K562 (cell line): ENCODE measurements around the gene SYNPO. TPM values are rescaled to one million over a fixed set of nuclear protein-coding genes. Genes with fewer than 3 reads are reported as not detected.

Experiments used
- CBFA2T3 ChIP-seq: fragments of 450-650 bp; IDR thresholded peaks from 2 replicates; pipeline ENCODE4 v1.6.1; 2017
- FOXA3 ChIP-seq, 2 experiments: fragments of 450-650 bp in 1 of 2; sonication (generic) in 1 of 2; formaldehyde crosslinking; IDR thresholded peaks in 1 of 2; conservative IDR thresholded peaks in 1 of 2; 2 replicates each; pipeline versions ENCODE4 v1.4.0 to v1.8.0; 2020 to 2022; ENCODE audit warnings: mild to moderate bottlenecking in 2 of 2, missing genetic modification reagents in 1 of 2
- GTF2E2 ChIP-seq: fragments of 200-800 bp; sonication (Bioruptor generic); IDR thresholded peaks from 2 replicates; pipeline ENCODE4 v1.6.1; 2016; ENCODE audit warnings: missing genetic modification characterization, missing compliant biosample characterization
- HDAC2 ChIP-seq: fragments of 450-650 bp; IDR thresholded peaks from 2 replicates; pipeline ENCODE4 v1.6.1; 2016; ENCODE audit warnings: mild to moderate bottlenecking
- HDGF ChIP-seq: fragments of 450-650 bp; IDR thresholded peaks from 2 replicates; pipeline ENCODE4 v1.6.1; 2016
- LEF1 ChIP-seq: fragments of 450-650 bp; IDR thresholded peaks from 2 replicates; pipeline ENCODE4 v1.6.1; 2016; ENCODE audit warnings: mild to moderate bottlenecking
- MEIS2 ChIP-seq: fragments of 450-650 bp; IDR thresholded peaks from 2 replicates; pipeline ENCODE4 v1.6.1; 2014; ENCODE audit warnings: mild to moderate bottlenecking; ENCODE audit not compliant: partially characterized antibody
- RBM25 ChIP-seq: fragments of 200-400 bp; formaldehyde crosslinking; IDR thresholded peaks from 2 replicates; pipeline ENCODE4 v1.6.1; 2018; ENCODE audit warnings: low read length, low read depth, moderate library complexity; ENCODE audit not compliant: severe bottlenecking
- RFX5 ChIP-seq: IDR thresholded peaks from 2 replicates; pipeline ENCODE4 v1.6.1; 2011; ENCODE audit warnings: low read depth, mild to moderate bottlenecking, improper control_type of control experiment, low read length
- SNIP1 ChIP-seq: fragments of 450-650 bp; IDR thresholded peaks from 2 replicates; pipeline ENCODE4 v1.7.1; 2017; ENCODE audit warnings: low read depth, mild to moderate bottlenecking
- ZNF175 ChIP-seq: fragments of 200-800 bp; sonication (Bioruptor generic); IDR thresholded peaks from 2 replicates; pipeline ENCODE4 v1.6.1; 2016; ENCODE audit warnings: low read depth, mild to moderate bottlenecking, missing genetic modification characterization, missing compliant biosample characterization
- ZNF668 ChIP-seq: fragments of 250-450 bp; sonication (Bioruptor Pico); IDR thresholded peaks from 2 replicates; pipeline ENCODE4 v1.8.0; 2022; ENCODE audit warnings: mild to moderate bottlenecking, inconsistent platforms
- ZNF699 ChIP-seq: fragments of 250-450 bp; sonication (Bioruptor Pico); IDR thresholded peaks from 2 replicates; pipeline ENCODE4 v1.8.0; 2021; ENCODE audit warnings: mild to moderate bottlenecking, moderate library complexity; ENCODE audit not compliant: insufficient replicate concordance
- polyA plus RNA-seq, 8 experiments: library from polyadenylated mRNA; depleted of rRNA in 4 of 8; stranded (reverse) in 5 of 8; unstranded in 3 of 8; fragments of >200 nt; fragmentation: Nextera tagmentation in 2 of 8; fragmentation: Illumina TruSeq in 1 of 8; extraction: Ambion mirVana in 2 of 8; extraction: Trizol in 1 of 8; gene quantifications; 2 replicates each; pipeline versions ENCODE4 v1.2.1 to v1.2.3, GENCODE V29; 2011 to 2014; ENCODE audit warnings: inconsistent platforms in 1 of 8, missing spikeins in 1 of 8
- total RNA-seq, 7 experiments: library from RNA; depleted of rRNA in 6 of 7; stranded (reverse); fragments of >200 nt in 6 of 7; fragmentation: Illumina TruSeq in 2 of 7; extraction: Trizol in 2 of 7; gene quantifications; 2 replicates each; pipeline versions ENCODE4 v1.2.1 to v1.2.3, GENCODE V29; 2011 to 2021; ENCODE audit warnings: low replicate concordance in 1 of 7
- TF ChIP-seq, protein P1 (sequence below): sonication (generic); formaldehyde crosslinking; IDR thresholded peaks from 2 replicates; pipeline ENCODE4 v1.8.0; 2022; ENCODE audit warnings: mild to moderate bottlenecking, missing genetic modification reagents
- TF ChIP-seq, protein P2 (sequence below): fragments of 450-650 bp; formaldehyde crosslinking; IDR thresholded peaks from 2 replicates; pipeline ENCODE4 v1.4.0; 2022; ENCODE audit warnings: mild to moderate bottlenecking, moderate library complexity
- TF ChIP-seq, protein P3 (sequence below): fragments of 250-450 bp; sonication (Bioruptor Pico); IDR thresholded peaks from 2 replicates; pipeline ENCODE4 v1.8.0; 2021; ENCODE audit warnings: mild to moderate bottlenecking, moderate library complexity
- TF ChIP-seq, protein P4 (sequence below): IDR thresholded peaks from 3 replicates; pipeline ENCODE4 v1.6.1; 2011; ENCODE audit warnings: borderline replicate concordance, mild to moderate bottlenecking, moderate library complexity; ENCODE audit not compliant: insufficient read length; ENCODE audit errors: extremely low read depth
- TF ChIP-seq, protein P5 (sequence below): fragments of 250-450 bp; sonication (Bioruptor Pico); IDR thresholded peaks from 2 replicates; pipeline ENCODE4 v1.4.0; 2020; ENCODE audit warnings: mild to moderate bottlenecking

The SYNPO gene
- total and polyA plus RNA-seq, 9 of the 15 experiments (the other 6 are each of a cell fraction or from before 2014, with no cell fraction given) = 0.01 to 0.31 (median 0.03) TPM; not detected in 4

DNA sequence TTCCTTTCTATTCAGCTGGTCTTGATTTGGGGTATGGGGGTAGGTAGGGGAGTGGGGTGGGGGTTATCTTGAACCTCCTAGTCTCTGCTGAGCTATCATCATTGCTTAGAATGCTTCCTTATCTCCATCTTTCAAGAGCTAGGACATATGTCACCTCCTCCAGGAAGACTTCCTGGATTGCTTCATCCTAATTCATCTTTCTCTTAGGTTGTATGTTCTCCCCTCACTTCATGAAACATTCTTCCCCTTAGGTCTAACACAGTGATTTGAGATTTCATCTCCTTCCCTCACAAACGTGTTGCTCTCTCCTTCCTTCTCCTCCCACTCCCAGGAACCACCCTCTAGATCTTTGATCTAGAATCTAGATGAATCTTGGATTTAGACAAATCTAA lies 2.4 kb upstream of the SYNPO start (continued):
- TF ChIP-seq SNIP1 (no peak), LEF1 (no peak), HDAC2 (peak; percentile 27; the same call in 1 of the 2 replicates), FOXA3 (CRISPR knock-in tag; conservative IDR thresholded peaks at IDR 0.05 in 1 of 2, IDR thresholded peaks at IDR 0.05 in 1 of 2) (no peak), MEIS2 (no peak), RFX5 (no peak), HDGF (no peak), ZNF175 (CRISPR knock-in tag) (no peak), ZNF699 (CRISPR knock-in tag) (no peak), ZNF668 (CRISPR knock-in tag) (no peak), RBM25 (peak; percentile 97), CBFA2T3 (no peak), GTF2E2 (tag) (no peak)
- TF ChIP-seq, protein P1, sequence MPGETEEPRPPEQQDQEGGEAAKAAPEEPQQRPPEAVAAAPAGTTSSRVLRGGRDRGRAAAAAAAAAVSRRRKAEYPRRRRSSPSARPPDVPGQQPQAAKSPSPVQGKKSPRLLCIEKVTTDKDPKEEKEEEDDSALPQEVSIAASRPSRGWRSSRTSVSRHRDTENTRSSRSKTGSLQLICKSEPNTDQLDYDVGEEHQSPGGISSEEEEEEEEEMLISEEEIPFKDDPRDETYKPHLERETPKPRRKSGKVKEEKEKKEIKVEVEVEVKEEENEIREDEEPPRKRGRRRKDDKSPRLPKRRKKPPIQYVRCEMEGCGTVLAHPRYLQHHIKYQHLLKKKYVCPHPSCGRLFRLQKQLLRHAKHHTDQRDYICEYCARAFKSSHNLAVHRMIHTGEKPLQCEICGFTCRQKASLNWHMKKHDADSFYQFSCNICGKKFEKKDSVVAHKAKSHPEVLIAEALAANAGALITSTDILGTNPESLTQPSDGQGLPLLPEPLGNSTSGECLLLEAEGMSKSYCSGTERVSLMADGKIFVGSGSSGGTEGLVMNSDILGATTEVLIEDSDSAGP (CRISPR knock-in tag) = no peak
- TF ChIP-seq, protein P2, sequence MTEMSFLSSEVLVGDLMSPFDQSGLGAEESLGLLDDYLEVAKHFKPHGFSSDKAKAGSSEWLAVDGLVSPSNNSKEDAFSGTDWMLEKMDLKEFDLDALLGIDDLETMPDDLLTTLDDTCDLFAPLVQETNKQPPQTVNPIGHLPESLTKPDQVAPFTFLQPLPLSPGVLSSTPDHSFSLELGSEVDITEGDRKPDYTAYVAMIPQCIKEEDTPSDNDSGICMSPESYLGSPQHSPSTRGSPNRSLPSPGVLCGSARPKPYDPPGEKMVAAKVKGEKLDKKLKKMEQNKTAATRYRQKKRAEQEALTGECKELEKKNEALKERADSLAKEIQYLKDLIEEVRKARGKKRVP = no peak
- TF ChIP-seq, protein P3, sequence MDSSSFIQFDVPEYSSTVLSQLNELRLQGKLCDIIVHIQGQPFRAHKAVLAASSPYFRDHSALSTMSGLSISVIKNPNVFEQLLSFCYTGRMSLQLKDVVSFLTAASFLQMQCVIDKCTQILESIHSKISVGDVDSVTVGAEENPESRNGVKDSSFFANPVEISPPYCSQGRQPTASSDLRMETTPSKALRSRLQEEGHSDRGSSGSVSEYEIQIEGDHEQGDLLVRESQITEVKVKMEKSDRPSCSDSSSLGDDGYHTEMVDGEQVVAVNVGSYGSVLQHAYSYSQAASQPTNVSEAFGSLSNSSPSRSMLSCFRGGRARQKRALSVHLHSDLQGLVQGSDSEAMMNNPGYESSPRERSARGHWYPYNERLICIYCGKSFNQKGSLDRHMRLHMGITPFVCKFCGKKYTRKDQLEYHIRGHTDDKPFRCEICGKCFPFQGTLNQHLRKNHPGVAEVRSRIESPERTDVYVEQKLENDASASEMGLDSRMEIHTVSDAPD (CRISPR knock-in tag) = no peak
- TF ChIP-seq, protein P4, sequence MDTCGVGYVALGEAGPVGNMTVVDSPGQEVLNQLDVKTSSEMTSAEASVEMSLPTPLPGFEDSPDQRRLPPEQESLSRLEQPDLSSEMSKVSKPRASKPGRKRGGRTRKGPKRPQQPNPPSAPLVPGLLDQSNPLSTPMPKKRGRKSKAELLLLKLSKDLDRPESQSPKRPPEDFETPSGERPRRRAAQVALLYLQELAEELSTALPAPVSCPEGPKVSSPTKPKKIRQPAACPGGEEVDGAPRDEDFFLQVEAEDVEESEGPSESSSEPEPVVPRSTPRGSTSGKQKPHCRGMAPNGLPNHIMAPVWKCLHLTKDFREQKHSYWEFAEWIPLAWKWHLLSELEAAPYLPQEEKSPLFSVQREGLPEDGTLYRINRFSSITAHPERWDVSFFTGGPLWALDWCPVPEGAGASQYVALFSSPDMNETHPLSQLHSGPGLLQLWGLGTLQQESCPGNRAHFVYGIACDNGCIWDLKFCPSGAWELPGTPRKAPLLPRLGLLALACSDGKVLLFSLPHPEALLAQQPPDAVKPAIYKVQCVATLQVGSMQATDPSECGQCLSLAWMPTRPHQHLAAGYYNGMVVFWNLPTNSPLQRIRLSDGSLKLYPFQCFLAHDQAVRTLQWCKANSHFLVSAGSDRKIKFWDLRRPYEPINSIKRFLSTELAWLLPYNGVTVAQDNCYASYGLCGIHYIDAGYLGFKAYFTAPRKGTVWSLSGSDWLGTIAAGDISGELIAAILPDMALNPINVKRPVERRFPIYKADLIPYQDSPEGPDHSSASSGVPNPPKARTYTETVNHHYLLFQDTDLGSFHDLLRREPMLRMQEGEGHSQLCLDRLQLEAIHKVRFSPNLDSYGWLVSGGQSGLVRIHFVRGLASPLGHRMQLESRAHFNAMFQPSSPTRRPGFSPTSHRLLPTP = peak; percentile 59
- TF ChIP-seq, protein P5, sequence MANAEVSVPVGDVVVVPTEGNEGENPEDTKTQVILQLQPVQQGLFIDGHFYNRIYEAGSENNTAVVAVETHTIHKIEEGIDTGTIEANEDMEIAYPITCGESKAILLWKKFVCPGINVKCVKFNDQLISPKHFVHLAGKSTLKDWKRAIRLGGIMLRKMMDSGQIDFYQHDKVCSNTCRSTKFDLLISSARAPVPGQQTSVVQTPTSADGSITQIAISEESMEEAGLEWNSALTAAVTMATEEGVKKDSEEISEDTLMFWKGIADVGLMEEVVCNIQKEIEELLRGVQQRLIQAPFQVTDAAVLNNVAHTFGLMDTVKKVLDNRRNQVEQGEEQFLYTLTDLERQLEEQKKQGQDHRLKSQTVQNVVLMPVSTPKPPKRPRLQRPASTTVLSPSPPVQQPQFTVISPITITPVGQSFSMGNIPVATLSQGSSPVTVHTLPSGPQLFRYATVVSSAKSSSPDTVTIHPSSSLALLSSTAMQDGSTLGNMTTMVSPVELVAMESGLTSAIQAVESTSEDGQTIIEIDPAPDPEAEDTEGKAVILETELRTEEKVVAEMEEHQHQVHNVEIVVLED (CRISPR knock-in tag) = no peak
